ENCODE results near the gene NAALADL2.

Gene NAALADL2

GRCh38 chr3:175272392-175272791, 413.3 kb downstream of the NAALADL2 start:
- no peak for DNase-seq

GRCh38 chr3:175273573-175273972, 414.4 kb downstream of the NAALADL2 start:
- no peak for DNase-seq

DNA sequence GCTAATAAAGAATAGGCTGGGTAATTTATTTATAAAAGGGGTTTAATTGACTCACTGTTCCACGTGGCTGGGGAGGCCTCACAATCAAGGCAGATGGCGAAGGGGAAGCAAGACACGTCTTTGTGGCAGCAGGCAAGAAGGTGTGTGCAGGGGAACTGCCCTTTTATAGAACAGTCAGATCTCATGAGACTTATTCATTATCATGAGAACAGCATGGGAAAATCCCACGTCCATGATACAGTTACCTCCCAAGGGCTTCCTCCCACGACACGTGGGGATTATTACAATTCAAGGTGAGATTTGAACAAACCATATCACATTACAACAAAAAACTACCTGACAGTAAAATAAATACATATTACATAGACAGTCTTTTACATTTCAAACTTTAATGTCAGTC, 414.9 kb downstream of the NAALADL2 start:
- DNase-seq = no peak

DNA sequence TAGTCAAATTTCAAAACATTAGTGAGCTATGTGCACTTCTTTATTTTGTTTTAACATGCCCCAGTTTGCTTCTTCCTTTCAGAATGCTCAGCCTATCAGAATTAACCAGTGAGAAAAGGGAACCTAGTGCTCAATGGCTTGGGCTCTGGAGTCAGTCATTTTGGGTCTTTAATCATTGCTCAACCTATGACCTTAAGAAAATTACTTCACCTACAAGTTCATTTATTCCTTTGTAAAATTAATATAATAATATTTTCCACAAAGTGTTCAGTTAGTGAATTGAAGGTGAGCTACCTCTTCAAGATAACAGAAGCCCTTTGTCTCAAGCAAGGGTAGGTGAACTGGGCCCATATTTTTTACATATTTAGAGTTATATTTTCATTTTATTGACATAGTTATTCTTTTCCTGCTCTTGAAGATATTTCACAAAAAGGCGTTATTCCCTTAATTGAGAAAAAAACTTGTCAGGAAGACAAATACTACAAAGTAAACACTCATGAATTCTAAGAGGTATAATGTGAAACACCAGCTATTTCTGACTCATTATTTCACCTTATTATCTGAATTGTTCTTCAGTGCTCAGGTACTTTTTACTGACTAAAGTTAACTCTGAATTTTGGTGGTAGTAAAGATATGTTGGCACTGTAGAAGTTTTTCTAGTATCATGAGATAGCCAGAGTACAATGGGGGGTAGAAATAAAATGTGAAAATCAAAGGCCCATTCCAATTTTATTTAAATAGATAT, 415.5 kb downstream of the NAALADL2 start:
- no peak for DNase-seq

GRCh38 chr3:175278680-175279079, 419.5 kb downstream of the NAALADL2 start:
- no peak for DNase-seq

DNA sequence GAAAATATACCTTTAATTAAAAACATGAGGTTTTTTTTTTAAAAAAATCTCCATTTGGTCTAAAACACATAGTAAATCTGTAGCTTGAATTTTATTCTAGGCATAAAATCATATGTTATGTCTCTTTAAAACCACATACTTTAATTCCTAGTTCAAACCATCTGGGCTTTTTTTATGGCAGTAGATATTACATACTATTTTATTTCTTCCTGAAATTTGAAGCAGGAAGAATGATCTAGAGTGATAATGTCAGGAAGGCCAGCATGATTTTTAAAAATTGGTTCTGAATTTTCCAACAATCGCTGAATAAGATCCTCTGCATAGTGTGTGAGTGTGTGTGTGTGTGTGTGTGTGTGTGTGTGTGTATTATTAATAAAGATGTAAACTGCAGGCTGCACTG, 420.3 kb downstream of the NAALADL2 start:
- DNase-seq = no peak

- DNase-seq = no peak
Measured at GRCh38 chr3:175279911-175280310, 420.8 kb downstream of the NAALADL2 start.

GRCh38 chr3:175287361-175287963, 428.3 kb downstream of the NAALADL2 start:
- no peak for DNase-seq

GRCh38 chr3:175288621-175289020, 429.5 kb downstream of the NAALADL2 start:
- no peak for DNase-seq

DNA sequence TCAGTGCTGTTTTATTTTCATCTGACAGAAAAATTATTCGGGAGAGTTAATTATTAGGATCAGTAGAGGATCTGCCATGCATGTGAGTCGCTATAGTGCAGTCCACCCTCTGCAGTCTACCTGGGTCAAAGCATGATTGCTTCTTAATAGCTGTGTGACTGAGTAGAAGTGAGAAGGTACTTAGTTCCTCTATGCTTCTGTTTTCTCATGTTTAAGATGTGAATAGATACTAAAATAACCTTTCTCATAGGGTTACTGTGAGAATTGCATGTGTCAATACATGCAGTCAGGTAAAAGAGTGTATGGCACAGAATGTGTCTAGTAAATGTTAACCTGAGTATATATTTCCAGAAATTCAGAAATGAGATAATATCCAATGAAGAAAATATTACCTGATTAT, 435.7 kb downstream of the NAALADL2 start:
- no peak for DNase-seq

- no peak for DNase-seq
Measured at GRCh38 chr3:175295248-175296130, 436.4 kb downstream of the NAALADL2 start.

- no peak for DNase-seq
Measured at GRCh38 chr3:175297216-175297615, 438.1 kb downstream of the NAALADL2 start.

- no peak for DNase-seq
Measured at GRCh38 chr3:175301741-175302140, 442.6 kb downstream of the NAALADL2 start.

- no peak for DNase-seq
Measured at GRCh38 chr3:175304404-175304803, 445.3 kb downstream of the NAALADL2 start.

- DNase-seq = no peak
Measured at GRCh38 chr3:175307642-175308041, 448.5 kb downstream of the NAALADL2 start.

GRCh38 chr3:175308097-175308496, 449.0 kb downstream of the NAALADL2 start:
- DNase-seq = no peak

DNA sequence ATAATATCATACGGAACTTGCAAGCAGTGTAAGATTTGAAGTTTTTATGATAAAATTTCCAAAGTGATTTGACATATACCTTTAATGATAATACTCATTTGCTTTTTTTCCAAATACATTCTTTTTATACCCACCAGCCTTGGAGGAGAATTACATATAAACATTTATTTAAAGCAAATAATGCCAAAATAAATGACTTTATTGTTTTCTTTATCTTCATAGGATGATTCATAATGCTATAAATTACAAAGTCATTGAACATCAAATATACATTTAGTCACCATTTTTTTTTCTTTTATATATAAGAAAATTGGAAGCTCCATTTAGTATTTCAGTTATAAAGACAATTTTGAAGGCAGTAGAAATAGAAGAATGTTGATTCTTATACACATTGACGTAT, 450.9 kb downstream of the NAALADL2 start:
- no peak for DNase-seq

DNA sequence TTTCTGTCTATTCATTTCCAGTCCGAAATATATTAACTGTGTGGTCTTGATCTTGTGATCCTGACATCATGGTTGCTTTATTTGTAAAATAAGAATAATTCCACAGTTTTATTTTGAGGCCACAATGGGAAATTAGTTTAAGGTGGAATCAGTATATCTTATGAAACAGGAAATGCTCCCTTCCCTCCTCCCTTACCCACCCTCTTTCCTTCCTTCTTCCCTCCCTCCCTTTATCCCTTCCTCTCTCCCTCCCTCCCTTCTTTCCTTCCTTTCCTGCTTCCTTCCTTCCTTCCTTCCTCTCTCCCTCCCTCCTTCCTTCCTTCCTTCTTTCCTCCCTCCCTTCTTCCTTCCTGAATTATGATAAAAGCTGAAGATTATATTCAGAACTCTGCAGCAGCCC, 452.3 kb downstream of the NAALADL2 start:
- DNase-seq = no peak

GRCh38 chr3:175311946-175312345, 452.8 kb downstream of the NAALADL2 start:
- no peak for DNase-seq

DNA sequence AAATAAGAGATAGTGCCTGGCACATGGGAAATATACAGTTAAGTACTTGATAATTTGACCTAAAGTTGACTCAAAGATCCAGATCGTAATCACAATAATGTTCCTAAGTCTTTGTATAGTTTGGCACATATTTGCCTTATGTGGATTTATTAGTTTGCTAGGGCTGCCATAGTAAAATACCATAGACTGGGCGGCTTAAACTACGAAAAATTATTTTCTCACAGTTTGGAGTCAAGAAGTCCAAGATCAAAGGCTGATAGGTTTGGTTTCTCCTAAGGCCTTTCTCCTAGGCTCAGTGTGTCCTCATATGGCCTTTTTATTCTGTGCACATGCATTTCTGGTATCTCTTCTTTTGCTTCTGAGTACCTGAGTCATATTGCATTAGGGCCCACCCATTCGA, 453.7 kb downstream of the NAALADL2 start:
- DNase-seq = no peak

DNA sequence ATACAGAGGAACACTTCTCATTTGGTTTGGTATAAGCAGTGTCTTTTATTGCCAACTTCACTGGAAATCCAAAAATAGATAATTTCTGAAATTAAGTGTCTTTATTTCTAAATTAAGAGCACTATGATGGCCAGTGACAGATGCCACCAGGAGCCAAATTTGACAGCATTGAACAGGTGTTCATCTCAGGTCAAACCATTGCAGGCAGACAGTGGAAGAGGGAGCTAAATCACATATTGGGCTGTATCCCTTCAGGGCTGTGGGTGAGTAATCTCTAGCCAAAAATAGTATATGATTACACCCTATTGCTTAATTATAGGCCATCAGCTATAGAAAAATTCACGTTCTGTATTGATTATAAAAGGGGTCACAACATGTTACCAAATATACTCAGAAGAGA, 457.7 kb downstream of the NAALADL2 start:
- no peak for DNase-seq

DNA sequence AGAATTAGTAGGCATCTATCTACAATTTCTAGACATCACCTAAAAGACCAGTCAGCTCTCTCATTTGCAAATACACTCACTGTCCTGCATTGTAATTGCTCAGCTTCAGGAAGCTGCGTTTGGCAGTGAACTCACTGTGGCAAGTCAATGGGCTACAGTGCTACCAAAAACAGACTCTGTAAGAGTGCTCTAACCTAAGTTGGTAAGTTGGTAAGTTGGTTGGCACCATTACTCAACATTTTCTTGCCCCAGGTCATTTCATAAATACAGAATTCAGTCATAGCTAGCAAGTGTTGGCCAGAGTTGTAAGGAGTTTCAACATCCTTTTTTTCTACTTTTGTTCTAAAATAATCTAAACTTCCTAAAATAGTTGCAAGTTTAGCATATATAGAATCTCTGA, 466.3 kb downstream of the NAALADL2 start:
- no peak for DNase-seq

- no peak for DNase-seq
Measured at GRCh38 chr3:175326041-175326440, 466.9 kb downstream of the NAALADL2 start.

- DNase-seq = no peak
Measured at GRCh38 chr3:175329373-175329772, 470.2 kb downstream of the NAALADL2 start.
